ENCODE results near the gene C18orf32. TPM values are rescaled to one million over a fixed set of nuclear protein-coding genes. Genes with fewer than 3 reads are reported as not detected.

The C18orf32 gene
- total and polyA plus RNA-seq, 2 donors from 2014 or later: 58.6 to 120 TPM

- Histone ChIP-seq H3K4me3 (ENCODE audit: low read length in 3 of 3) (peak overlapping the region; percentile 72 to 94 (median 84)), H3K36me3 (ENCODE audit: control insufficient read depth in 2 of 3, insufficient read depth in 3 of 3, low read length in 3 of 3) (peaks cover 9 to 42% (median 24%) of the 10 kb centered on the region in 3 donors), H3K9me3 (ENCODE audit: control insufficient read depth in 2 of 3, insufficient read depth in 1 of 3, low read length in 3 of 3) (no peaks in the 10 kb centered on the region), H3K27me3 (ENCODE audit: control insufficient read depth, insufficient read depth, low read length) (no peaks in the 10 kb centered on the region), H3K27ac (ENCODE audit: low read depth in 2 of 2, low read length in 2 of 2) (no peak overlapping the region), H3K4me1 (ENCODE audit: control insufficient read depth in 2 of 3, insufficient read depth in 2 of 3, low read depth in 1 of 3, low read length in 3 of 3) (peaks cover 0 to 18% (median 3%) of the 10 kb centered on the region in 3 donors), H3K9ac (ENCODE audit: low read length in 3 of 3) (peak overlapping the region; percentile 38 to 83 (median 46))
- no peak for TF ChIP-seq CTCF (IDR thresholded peaks at IDR 0.05; ENCODE audit: borderline replicate concordance, extremely low read depth, insufficient read depth)
- intact Hi-C loops (cut with DNase I): no loop called here
- DNase-seq (peak in 1 of 5 donors; percentile 24), FAIRE-seq (no peak)
Measured at GRCh38 chr18:49486134-49486533, 900 bp downstream of the C18orf32 start.

GRCh38 chr18:49483198-49483597 lies 3.8 kb downstream of the C18orf32 start:
- peaks cover 3 to 32% (median 15%) of the 10 kb centered on the region in 3 donors for H3K36me3 ChIP-seq (ENCODE audit: control insufficient read depth in 2 of 3, insufficient read depth in 3 of 3, low read length in 3 of 3)
- no peak for DNase-seq
- no peak overlapping the region for H3K9ac ChIP-seq (ENCODE audit: low read length in 3 of 3)
- intact Hi-C loops (cut with DNase I): no loop called here
- no peaks in the 10 kb centered on the region for H3K27me3 ChIP-seq (ENCODE audit: control insufficient read depth, insufficient read depth, low read length)
- H3K27ac ChIP-seq (ENCODE audit: low read depth in 2 of 2, low read length in 2 of 2): no peak overlapping the region
- no peak for FAIRE-seq
- no peak for TF ChIP-seq CTCF (IDR thresholded peaks at IDR 0.05; ENCODE audit: borderline replicate concordance, extremely low read depth, insufficient read depth)
- H3K4me1 ChIP-seq (ENCODE audit: control insufficient read depth in 2 of 3, insufficient read depth in 2 of 3, low read depth in 1 of 3, low read length in 3 of 3): peaks cover 0 to 17% (median 0%) of the 10 kb centered on the region in 3 donors
- no peak overlapping the region for H3K4me3 ChIP-seq (ENCODE audit: low read length in 3 of 3)
- H3K9me3 ChIP-seq (ENCODE audit: control insufficient read depth in 2 of 3, insufficient read depth in 1 of 3, low read length in 3 of 3): no peaks in the 10 kb centered on the region

- Histone ChIP-seq H3K4me1 (ENCODE audit: control insufficient read depth in 2 of 3, insufficient read depth in 2 of 3, low read depth in 1 of 3, low read length in 3 of 3) (peaks cover 0 to 11% (median 0%) of the 10 kb centered on the region in 3 donors), H3K27ac (ENCODE audit: low read depth in 2 of 2, low read length in 2 of 2) (no peak overlapping the region), H3K9me3 (ENCODE audit: control insufficient read depth in 2 of 3, insufficient read depth in 1 of 3, low read length in 3 of 3) (no peaks in the 10 kb centered on the region), H3K4me3 (ENCODE audit: low read length in 3 of 3) (no peak overlapping the region), H3K9ac (ENCODE audit: low read length in 3 of 3) (no peak overlapping the region), H3K36me3 (ENCODE audit: control insufficient read depth in 2 of 3, insufficient read depth in 3 of 3, low read length in 3 of 3) (peaks cover 2 to 27% (median 10%) of the 10 kb centered on the region in 3 donors), H3K27me3 (ENCODE audit: control insufficient read depth, insufficient read depth, low read length) (no peaks in the 10 kb centered on the region)
- intact Hi-C loops (cut with DNase I): no loop called here
- DNase-seq (no peak), FAIRE-seq (no peak)
- no peak for TF ChIP-seq CTCF (IDR thresholded peaks at IDR 0.05; ENCODE audit: borderline replicate concordance, extremely low read depth, insufficient read depth)
Measured at GRCh38 chr18:49481907-49482306, 5.1 kb downstream of the C18orf32 start.

GRCh38 chr18:49481317-49481716 lies 5.7 kb downstream of the C18orf32 start:
- Histone ChIP-seq H3K9ac (ENCODE audit: low read length in 3 of 3) (no peak overlapping the region), H3K27me3 (ENCODE audit: control insufficient read depth, insufficient read depth, low read length) (no peaks in the 10 kb centered on the region), H3K4me1 (ENCODE audit: control insufficient read depth in 2 of 3, insufficient read depth in 2 of 3, low read depth in 1 of 3, low read length in 3 of 3) (peaks cover 0 to 11% (median 0%) of the 10 kb centered on the region in 3 donors), H3K4me3 (ENCODE audit: low read length in 3 of 3) (no peak overlapping the region), H3K9me3 (ENCODE audit: control insufficient read depth in 2 of 3, insufficient read depth in 1 of 3, low read length in 3 of 3) (no peaks in the 10 kb centered on the region), H3K36me3 (ENCODE audit: control insufficient read depth in 2 of 3, insufficient read depth in 3 of 3, low read length in 3 of 3) (peaks cover 2 to 27% (median 12%) of the 10 kb centered on the region in 3 donors), H3K27ac (ENCODE audit: low read depth in 2 of 2, low read length in 2 of 2) (no peak overlapping the region)
- intact Hi-C loops (cut with DNase I): no loop called here
- no peak for TF ChIP-seq CTCF (IDR thresholded peaks at IDR 0.05; ENCODE audit: borderline replicate concordance, extremely low read depth, insufficient read depth)
- FAIRE-seq: no peak
- DNase-seq: no peak

Data from kidney (tissue), 14 donors.